Stimulated activated CD8-positive, alpha-beta memory T cell treated with anti-CD3 and anti-CD28 coated beads, Interleukin-15, amount 100 ng/mL, for 24 hours (primary cell): ENCODE results near the gene TOP3B.

Source experiments
- DNase-seq: peaks from one replicate; pipeline ENCODE4 v3.0.0-alpha.2; 2020; ENCODE audit warnings: low read depth

TOP3B gene, protein sequence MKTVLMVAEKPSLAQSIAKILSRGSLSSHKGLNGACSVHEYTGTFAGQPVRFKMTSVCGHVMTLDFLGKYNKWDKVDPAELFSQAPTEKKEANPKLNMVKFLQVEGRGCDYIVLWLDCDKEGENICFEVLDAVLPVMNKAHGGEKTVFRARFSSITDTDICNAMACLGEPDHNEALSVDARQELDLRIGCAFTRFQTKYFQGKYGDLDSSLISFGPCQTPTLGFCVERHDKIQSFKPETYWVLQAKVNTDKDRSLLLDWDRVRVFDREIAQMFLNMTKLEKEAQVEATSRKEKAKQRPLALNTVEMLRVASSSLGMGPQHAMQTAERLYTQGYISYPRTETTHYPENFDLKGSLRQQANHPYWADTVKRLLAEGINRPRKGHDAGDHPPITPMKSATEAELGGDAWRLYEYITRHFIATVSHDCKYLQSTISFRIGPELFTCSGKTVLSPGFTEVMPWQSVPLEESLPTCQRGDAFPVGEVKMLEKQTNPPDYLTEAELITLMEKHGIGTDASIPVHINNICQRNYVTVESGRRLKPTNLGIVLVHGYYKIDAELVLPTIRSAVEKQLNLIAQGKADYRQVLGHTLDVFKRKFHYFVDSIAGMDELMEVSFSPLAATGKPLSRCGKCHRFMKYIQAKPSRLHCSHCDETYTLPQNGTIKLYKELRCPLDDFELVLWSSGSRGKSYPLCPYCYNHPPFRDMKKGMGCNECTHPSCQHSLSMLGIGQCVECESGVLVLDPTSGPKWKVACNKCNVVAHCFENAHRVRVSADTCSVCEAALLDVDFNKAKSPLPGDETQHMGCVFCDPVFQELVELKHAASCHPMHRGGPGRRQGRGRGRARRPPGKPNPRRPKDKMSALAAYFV

DNA sequence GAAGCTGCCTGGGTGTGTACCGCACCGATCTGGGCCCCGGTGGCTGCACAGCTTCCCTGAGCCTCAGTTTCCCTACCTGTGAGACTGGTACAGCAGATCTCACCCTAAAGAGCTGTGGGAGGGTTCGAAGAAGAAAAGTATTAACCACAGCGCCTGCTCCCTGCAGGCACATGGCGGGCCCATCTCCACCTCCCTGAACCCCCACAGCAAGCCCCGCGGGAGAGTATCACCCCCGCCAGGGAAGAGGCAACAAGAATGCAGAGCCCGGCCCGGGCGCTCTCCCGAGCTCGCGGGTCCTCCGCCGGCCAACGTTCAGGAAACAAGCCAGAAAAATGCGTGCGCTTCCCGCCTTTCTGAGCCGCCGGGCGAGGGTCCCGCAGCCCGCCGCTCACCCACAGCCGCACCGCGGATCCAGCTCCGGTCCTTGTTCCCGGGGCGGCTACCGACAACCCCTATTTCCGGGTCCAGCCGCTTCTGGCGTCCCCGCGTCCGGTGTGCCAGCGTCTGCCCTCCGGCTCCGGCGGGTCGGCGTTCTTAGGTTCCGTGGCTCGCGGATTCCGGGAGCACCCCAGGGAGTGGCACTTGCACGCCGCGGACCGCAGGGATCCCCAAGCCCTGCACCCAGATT lies at the start of gene TOP3B:
TOP3B (minus strand) TSS at position 450 of the 628 bp plus-strand sequence. CDS start 7,078 bp downstream, outside the sequence.
- DNase-seq = peak; percentile 74

GRCh38 chr22:22031183-22031945 lies 48.8 kb upstream of the TOP3B start:
- no peak for DNase-seq

DNA sequence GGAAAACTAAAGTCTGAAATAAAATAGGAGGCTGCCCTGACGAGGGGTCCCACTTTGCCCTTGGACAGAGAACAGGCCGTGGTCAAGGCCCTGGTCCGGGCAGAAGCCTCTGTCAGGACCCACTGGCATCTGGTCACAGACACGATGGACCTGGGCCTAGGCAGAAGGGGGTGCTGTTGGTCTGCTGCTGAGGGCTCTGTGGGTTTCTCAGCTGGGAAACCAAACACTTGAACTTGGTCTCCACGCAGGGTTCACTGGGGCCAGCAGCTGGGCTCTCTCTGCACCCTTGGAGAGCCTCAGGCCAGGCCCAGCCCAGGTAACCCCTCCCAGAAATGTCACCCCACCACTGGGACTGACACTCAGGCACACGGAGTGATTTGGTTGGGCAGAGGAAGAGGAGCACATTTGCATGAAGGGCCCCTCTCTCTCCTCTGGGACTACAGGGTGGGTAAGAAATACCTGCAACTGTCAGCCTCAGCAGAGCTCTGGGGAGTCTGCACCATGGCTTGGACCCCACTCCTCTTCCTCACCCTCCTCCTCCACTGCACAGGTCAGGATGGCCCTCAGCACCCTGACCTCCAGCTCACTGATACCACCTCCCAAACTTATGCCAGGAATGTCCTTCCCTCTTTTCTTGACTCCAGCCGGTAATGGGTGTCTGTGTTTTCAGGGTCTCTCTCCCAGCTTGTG lies 48.1 kb upstream of the TOP3B start:
- no peak for DNase-seq

- no peak for DNase-seq
Measured at GRCh38 chr22:22027955-22028354, 45.4 kb upstream of the TOP3B start.

DNA sequence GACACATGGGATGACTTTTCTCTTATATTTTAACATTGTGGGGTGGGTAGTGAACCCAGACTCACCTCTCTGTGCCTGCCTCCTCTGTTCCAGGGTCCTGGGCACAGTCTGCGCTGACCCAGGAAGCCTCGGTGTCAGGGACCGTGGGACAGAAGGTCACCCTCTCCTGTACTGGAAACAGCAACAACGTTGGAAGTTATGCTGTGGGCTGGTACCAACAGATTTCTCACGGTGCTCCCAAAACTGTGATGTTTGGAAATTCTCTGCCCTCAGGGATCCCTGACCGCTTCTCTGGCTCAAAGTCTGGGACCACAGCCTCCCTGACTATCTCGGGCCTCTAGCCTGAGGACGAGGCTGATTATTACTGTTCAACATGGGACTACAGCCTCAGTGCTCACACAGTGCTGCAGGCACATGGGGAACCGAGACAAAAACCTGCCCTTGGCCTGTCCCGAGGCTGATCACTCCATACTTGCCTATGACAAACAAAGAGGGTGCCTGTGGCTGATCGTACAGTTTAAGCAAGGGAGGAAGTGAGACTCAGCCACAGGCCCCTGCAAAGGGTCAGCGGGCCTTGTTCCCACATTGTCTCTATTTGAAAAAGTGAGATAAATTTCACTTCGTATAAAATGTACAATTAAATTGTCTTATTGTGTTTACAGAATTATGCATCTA lies 43.7 kb upstream of the TOP3B start:
- DNase-seq = no peak

DNA sequence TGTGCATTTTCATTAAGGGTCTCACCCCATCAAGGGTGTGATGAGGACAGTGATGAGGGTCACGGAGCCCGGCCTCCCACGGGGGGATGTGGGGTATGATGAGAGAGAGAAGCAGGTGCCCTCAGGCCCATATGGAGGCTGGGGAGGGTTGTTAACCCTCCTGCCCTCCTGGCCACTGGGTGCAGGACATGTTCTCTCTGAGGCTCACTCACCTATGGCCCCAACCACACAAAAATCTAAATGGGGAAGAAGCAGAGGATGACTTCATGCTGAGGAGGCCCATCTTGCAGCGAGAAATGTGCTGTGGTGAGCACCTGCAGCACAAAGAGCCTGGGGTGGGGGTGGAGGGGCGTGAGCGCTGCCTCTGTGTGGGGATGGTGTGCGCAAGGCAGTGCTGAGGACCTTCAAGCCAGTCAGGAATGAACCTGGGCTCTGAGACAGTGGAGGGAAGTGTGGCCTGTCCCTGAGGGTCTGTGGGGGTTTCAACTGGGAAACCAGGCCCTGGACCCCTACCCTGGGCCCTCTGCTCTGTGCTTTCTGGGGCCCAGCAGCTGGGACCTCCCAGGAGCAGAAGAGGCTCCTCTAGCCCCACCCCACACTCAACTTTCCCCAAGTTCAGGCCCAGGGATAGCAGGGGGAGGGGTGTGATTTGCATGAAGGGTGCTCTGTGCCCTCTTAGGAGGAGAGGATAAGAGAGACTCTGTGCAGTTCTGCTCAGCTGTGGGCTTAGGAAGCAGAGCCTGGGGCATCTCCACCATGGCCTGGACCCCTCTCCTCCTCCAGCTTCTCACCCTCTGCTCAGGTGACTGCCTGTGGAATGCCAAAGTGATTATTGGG lies 43.0 kb upstream of the TOP3B start:
- no peak for DNase-seq

DNA sequence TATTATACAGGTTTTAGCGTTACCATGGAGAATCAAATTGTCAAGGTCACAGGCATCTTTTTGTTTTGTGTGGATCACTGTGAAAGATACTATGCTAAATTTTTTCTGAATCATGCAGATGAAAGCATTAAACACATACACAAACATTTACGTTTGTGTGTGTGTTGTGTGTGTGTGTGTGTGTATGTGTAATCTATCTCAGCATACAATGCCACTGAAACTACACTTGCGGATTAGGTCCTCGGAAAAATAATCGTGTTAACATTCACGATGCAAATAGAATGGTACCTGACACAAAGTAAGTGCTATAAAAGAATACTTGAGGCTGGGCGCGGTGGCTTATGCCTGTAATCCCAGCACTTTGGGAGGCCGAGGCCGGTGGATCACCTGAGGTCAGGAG lies 41.9 kb upstream of the TOP3B start:
- no peak for DNase-seq

- no peak for DNase-seq
Measured at GRCh38 chr22:22023581-22024137, 41.1 kb upstream of the TOP3B start.

- DNase-seq = no peak
Measured at GRCh38 chr22:22022947-22023534, 40.5 kb upstream of the TOP3B start.

- no peak for DNase-seq
Measured at GRCh38 chr22:22022255-22022840, 39.8 kb upstream of the TOP3B start.

GRCh38 chr22:22021162-22021750 lies 38.7 kb upstream of the TOP3B start:
- no peak for DNase-seq

- no peak for DNase-seq
Measured at GRCh38 chr22:22020425-22020852, 37.9 kb upstream of the TOP3B start.

DNA sequence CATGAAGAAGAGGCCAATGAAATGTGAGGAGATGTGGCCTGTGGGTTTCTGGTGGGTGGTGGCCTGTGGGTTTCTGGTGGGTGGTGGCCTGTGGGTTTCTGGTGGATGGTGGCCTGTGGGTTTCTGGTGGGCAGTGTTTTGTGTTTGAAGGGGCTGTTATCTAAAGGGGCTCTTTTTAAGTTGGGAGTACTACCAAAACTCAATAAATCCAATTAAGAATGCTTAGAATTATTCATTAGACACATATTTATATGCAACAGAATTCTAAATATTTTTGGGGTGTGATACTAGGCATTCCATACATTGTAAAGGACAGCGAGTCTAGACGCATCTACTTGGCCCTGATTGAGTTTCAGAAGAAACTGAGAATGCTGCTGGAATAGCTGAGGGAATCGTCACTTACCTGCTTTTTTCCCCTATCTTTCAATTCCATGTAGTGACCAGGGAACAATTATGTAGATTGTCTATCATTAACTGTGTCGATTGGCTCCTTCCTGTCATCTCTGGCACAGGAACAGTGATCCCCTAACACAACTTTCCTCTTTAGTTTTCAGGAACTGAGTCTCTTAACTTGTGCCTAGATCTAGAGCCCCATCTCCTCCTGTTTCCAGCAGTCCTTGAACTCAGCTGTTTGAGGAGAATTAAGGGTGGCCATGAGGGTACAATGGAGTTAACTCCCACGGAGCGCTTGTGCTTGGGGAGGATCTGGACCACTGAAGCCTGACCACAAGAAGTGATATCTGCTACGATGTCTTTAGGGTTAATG lies 37.3 kb upstream of the TOP3B start:
- no peak for DNase-seq

GRCh38 chr22:22018825-22019658 lies 36.5 kb upstream of the TOP3B start:
- DNase-seq = no peak

DNA sequence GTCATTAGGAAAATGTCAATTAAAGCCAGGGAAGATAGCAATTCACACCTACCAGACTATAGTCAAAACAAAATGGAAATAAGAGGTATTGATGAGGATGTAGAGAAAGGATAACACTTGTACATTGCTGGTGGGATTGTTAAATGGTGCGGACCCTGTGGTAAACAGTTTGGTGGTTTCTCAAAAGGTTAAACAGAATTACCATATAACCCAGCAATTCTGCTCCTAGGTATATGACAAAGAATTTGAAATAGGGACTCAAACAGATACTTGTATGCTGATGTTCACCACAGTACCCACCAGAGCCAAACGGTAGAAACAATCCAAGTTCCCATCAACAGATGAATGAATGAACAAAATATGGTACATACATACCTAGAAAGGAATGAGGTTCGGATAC lies 33.0 kb upstream of the TOP3B start:
- no peak for DNase-seq

GRCh38 chr22:22014285-22014659 lies 31.7 kb upstream of the TOP3B start:
- no peak for DNase-seq
